Sigmoid colon (tissue), 7 donors: ENCODE results near the gene C13orf46. TPM values are rescaled to one million over a fixed set of nuclear protein-coding genes. Genes with fewer than 3 reads are reported as not detected.

Experiments used
- DNase-seq: peaks from one replicate; pipeline ENCODE4 v3.0.0-alpha.2; 2019
- H3K27ac ChIP-seq, 4 donors: fragments of 200-600 bp; sonication (generic); one replicate each; pipeline ENCODE4 v1.5.1; 2016 to 2019; ENCODE audit warnings: mild to moderate bottlenecking in 1 of 4
- H3K27me3 ChIP-seq, 3 donors: fragments of 200-600 bp; sonication (generic); one replicate each; pipeline ENCODE4 v1.5.1; 2019; ENCODE audit warnings: mild to moderate bottlenecking in 1 of 3
- H3K36me3 ChIP-seq, 4 donors: fragments of 200-600 bp; sonication (generic); one replicate each; pipeline ENCODE4 v1.5.1; 2016 to 2019
- H3K4me1 ChIP-seq, 4 donors: fragments of 200-600 bp; sonication (generic); one replicate each; pipeline ENCODE4 v1.5.1; 2017 to 2019
- H3K4me3 ChIP-seq, 4 donors: fragments of 200-600 bp; sonication (generic); one replicate each; pipeline ENCODE4 v1.5.1; 2017 to 2019; ENCODE audit warnings: mild to moderate bottlenecking in 2 of 4, moderate library complexity in 1 of 4
- H3K9me3 ChIP-seq, 4 donors: fragments of 200-600 bp in 3 of 4; sonication (generic) in 3 of 4; one replicate each; pipeline versions ENCODE4 v1.5.1 to v1.6.1; 2013 to 2019
- CTCF ChIP-seq, 4 experiments: fragments of 450-650 bp in 3 of 4; fragments of 200-600 bp in 1 of 4; IDR thresholded peaks; one replicate each; pipeline ENCODE4 v1.5.1; 2016 to 2019; ENCODE audit warnings: antibody characterized with exemption in 4 of 4, mild to moderate bottlenecking in 3 of 4, moderate library complexity in 2 of 4
- EP300 ChIP-seq, 4 donors: sonication (generic); formaldehyde crosslinking; IDR thresholded peaks; one replicate each; pipeline ENCODE4 v1.6.1; 2017; ENCODE audit warnings: antibody characterized with exemption in 4 of 4
- POLR2A ChIP-seq, 2 donors: fragments of 450-650 bp; IDR thresholded peaks; one replicate each; pipeline ENCODE4 v1.6.1; 2016; ENCODE audit warnings: antibody characterized with exemption in 2 of 2, mild to moderate bottlenecking in 2 of 2, moderate library complexity in 2 of 2
- POLR2AphosphoS5 ChIP-seq, 4 donors: sonication (generic); formaldehyde crosslinking; IDR thresholded peaks; one replicate each; pipeline ENCODE4 v1.6.1; 2017; ENCODE audit warnings: antibody characterized with exemption in 4 of 4
- WGBS, 2 donors: extraction: QIAGEN DNeasy Blood & Tissue Kit; methylation state at CpG; one replicate each; pipeline ENCODE4 v1.1.7; 2013; 5-methylcytosine and 5-hydroxymethylcytosine counted together
- intact Hi-C: fragments of 100-400 bp; cut with DNase I; formaldehyde crosslinking; loops from one replicate; pipeline ENCODE4 v1.15.1; 2023
- polyA plus RNA-seq, 3 donors: library from polyadenylated mRNA; stranded (reverse); fragments of 200-250 nt; gene quantifications; one replicate each; pipeline ENCODE4 v1.2.3, GENCODE V29; 2013
- total RNA-seq, 4 donors: library from RNA; depleted of rRNA; stranded (reverse); fragments of >200 nt; gene quantifications; one replicate each; pipeline ENCODE4 v1.1.0, GENCODE V29; 2016
- donor health status: healthy with polysubstance abuse.
- donor health status: Bipolar disorder and iron deficiency.
- donor health status: healthy.

Gene C13orf46
- total and polyA plus RNA-seq, 7 donors: 0.23 to 11.9 (median 0.81) TPM; not detected in 2

- Histone ChIP-seq H3K36me3 (peaks cover 0 to 5% (median 0%) of the 10 kb centered on the region in 4 donors), H3K27ac (peak overlapping the region in 2 of 4 donors; percentile 25 to 42), H3K9me3 (no peaks in the 10 kb centered on the region), H3K27me3 (no peaks in the 10 kb centered on the region), H3K4me3 (peak overlapping the region in 3 of 4 donors; percentile 25 to 36 (median 33)), H3K4me1 (peaks cover 0 to 22% (median 15%) of the 10 kb centered on the region in 4 donors)
- peak; percentile 93 for DNase-seq
- WGBS, 2 donors: 43 to 45% methylated on average over 42 of the region's 42 CpGs
- intact Hi-C loops: loop anchor here (1.0 to 5.0 kb wide), 3 partner anchors 116 to 275 kb away; no protein-coding TSS in a partner anchor
- TF ChIP-seq EP300 (IDR thresholded peaks at IDR 0.05) (no peak), CTCF (IDR thresholded peaks at IDR 0.05) (peak; percentile 71 to 88 (median 82)), POLR2A (IDR thresholded peaks at IDR 0.05) (no peak), POLR2AphosphoS5 (IDR thresholded peaks at IDR 0.05) (peak in 1 of 4 donors; percentile 13)
These were observed 22.5 kb downstream of the C13orf46 start for GRCh38 chr13:113951246-113951999.

GRCh38 chr13:113950451-113951245 is 23.2 kb downstream of the C13orf46 start:
- WGBS, 2 donors: 49 to 70% methylated on average over 24 of the region's 24 CpGs
- intact Hi-C loops: loop anchor here (1.0 to 5.0 kb wide), 3 partner anchors 117 to 276 kb away; no protein-coding TSS in a partner anchor
- H3K4me1 ChIP-seq: peaks cover 0 to 22% (median 15%) of the 10 kb centered on the region in 4 donors

GRCh38 chr13:113949546-113949945 is 24.3 kb downstream of the C13orf46 start:
- 92 to 93% methylated on average over 5 of the region's 5 CpGs for WGBS, 2 donors
- intact Hi-C loops: no loop called here
- Histone ChIP-seq H3K27me3 (no peaks in the 10 kb centered on the region), H3K27ac (no peak overlapping the region), H3K9me3 (no peaks in the 10 kb centered on the region), H3K4me1 (peaks cover 0 to 22% (median 15%) of the 10 kb centered on the region in 4 donors), H3K4me3 (no peak overlapping the region), H3K36me3 (peaks cover 0 to 5% (median 0%) of the 10 kb centered on the region in 4 donors)
- DNase-seq: no peak
- no peak for TF ChIP-seq EP300 (IDR thresholded peaks at IDR 0.05)

More at GRCh38 chr13:113950451-113951245, 23.2 kb downstream of the C13orf46 start:
- TF ChIP-seq POLR2A (IDR thresholded peaks at IDR 0.05) (no peak), EP300 (IDR thresholded peaks at IDR 0.05) (no peak), POLR2AphosphoS5 (IDR thresholded peaks at IDR 0.05) (no peak), CTCF (IDR thresholded peaks at IDR 0.05) (no peak)
- Histone ChIP-seq H3K27me3 (no peaks in the 10 kb centered on the region), H3K36me3 (peaks cover 0 to 5% (median 0%) of the 10 kb centered on the region in 4 donors), H3K27ac (no peak overlapping the region), H3K4me3 (peak overlapping the region in 1 of 4 donors; percentile 36), H3K9me3 (no peaks in the 10 kb centered on the region)
- no peak for DNase-seq

- H3K27me3 ChIP-seq: peaks cover 0 to 11% (median 0%) of the 10 kb centered on the region in 3 donors
- WGBS, 2 donors: 71 to 78% methylated on average over 14 of the region's 14 CpGs
- TF ChIP-seq POLR2A (IDR thresholded peaks at IDR 0.05): no peak
- TF ChIP-seq POLR2AphosphoS5 (IDR thresholded peaks at IDR 0.05): no peak
- no peak for TF ChIP-seq CTCF (IDR thresholded peaks at IDR 0.05)
- no peak for TF ChIP-seq EP300 (IDR thresholded peaks at IDR 0.05)
- peaks cover 0 to 22% (median 15%) of the 10 kb centered on the region in 4 donors for H3K4me1 ChIP-seq
- DNase-seq: no peak
- intact Hi-C loops: no loop called here
- H3K36me3 ChIP-seq: no peaks in the 10 kb centered on the region
- H3K4me3 ChIP-seq: no peak overlapping the region
- H3K9me3 ChIP-seq: no peaks in the 10 kb centered on the region
- H3K27ac ChIP-seq: no peak overlapping the region
These were observed 25.7 kb downstream of the C13orf46 start for GRCh38 chr13:113948034-113948742.
